Muscle of leg (tissue), 11 donors: Measurements from ENCODE around the gene C17orf67. TPM values are rescaled to one million over a fixed set of nuclear protein-coding genes. Genes with fewer than 3 reads are reported as not detected.

Source experiments
- DNase-seq: peaks from one replicate; pipeline ENCODE4 v3.0.0; 2013
- H3K27ac ChIP-seq: one replicate; pipeline ENCODE4 v1.5.1; 2013; ENCODE audit warnings: mild to moderate bottlenecking, low read length, control low read depth
- H3K27me3 ChIP-seq: one replicate; pipeline ENCODE4 v1.6.1; 2013; ENCODE audit warnings: low read length; ENCODE audit not compliant: control insufficient read depth, insufficient read depth
- H3K36me3 ChIP-seq: one replicate; pipeline ENCODE4 v1.6.1; 2013; ENCODE audit warnings: low read length; ENCODE audit not compliant: control insufficient read depth, insufficient read depth
- H3K4me1 ChIP-seq: one replicate; pipeline ENCODE4 v1.6.1; 2013; ENCODE audit warnings: low read length; ENCODE audit not compliant: control insufficient read depth, insufficient read depth
- H3K4me3 ChIP-seq: one replicate; pipeline ENCODE4 v1.5.1; 2013; ENCODE audit warnings: low read length, control low read depth
- H3K9me3 ChIP-seq: replicated peaks from 2 replicates; pipeline ENCODE4 v1.6.1; 2013; ENCODE audit warnings: low read depth, low read length; ENCODE audit not compliant: control insufficient read depth
- WGBS: methylation state at CpG from one replicate; pipeline ENCODE4 v1.1.5; 2013; ENCODE audit warnings: missing lambda C conversion rate; ENCODE audit not compliant: insufficient coverage; 5-methylcytosine and 5-hydroxymethylcytosine counted together
- polyA plus RNA-seq, 8 donors: library from polyadenylated mRNA; unstranded; fragments of 120-200 nt; gene quantifications; one replicate each; pipeline versions ENCODE4 v1.2.1 to v1.2.3, GENCODE V29; 2013; ENCODE audit warnings: inconsistent platforms in 1 of 8, low replicate concordance in 1 of 8; ENCODE audit not compliant: insufficient read length in 8 of 8, insufficient read depth in 1 of 8
- total RNA-seq: library from RNA; stranded (reverse); fragments of 120-200 nt; gene quantifications from one replicate; pipeline ENCODE4 v1.2.4, GENCODE V29; 2013

C17orf67 gene
- total and polyA plus RNA-seq, 9 donors, result 1.3 to 2.3 (median 1.9) TPM

DNA sequence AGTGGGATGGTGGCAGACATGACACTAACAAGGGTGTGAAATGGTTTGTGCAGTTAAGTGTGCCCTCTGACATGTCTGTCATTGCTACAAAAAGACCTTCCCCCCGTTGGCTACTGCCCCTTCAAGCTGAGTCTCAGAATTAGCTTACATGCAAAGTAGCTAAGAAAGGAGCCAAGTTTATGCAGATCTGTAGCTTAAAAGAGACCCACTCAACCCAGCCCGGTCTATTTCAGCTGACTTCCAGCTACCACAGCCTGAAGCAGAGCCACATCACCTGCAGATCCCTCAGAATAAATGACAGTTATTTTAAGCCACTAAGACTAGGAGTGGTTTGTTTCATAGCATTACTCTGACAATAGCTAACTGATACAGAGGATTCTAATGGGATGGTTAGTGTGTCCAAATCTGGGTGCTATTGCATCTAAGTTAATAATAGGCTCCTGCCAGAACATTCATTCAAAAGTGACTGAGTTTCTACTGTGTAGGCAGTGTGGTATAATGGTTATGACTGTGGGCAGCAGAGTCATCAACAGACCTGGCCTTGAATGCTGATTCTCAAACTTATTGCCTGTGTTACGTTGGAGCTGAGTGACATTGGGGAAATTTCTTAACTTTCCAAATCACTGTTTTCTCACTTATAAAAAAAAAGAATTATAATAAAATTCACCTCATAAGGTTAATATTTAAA, 11.7 kb downstream of the C17orf67 start:
- H3K27ac ChIP-seq, result no peak overlapping the region
- no peaks in the 10 kb centered on the region for H3K9me3 ChIP-seq
- no peaks in the 10 kb centered on the region for H3K36me3 ChIP-seq
- DNase-seq, result no peak
- no peaks in the 10 kb centered on the region for H3K4me1 ChIP-seq
- H3K4me3 ChIP-seq, result no peak overlapping the region
- H3K27me3 ChIP-seq, result no peaks in the 10 kb centered on the region
- 83% methylated on average over 1 of the region's 3 CpGs for WGBS

DNA sequence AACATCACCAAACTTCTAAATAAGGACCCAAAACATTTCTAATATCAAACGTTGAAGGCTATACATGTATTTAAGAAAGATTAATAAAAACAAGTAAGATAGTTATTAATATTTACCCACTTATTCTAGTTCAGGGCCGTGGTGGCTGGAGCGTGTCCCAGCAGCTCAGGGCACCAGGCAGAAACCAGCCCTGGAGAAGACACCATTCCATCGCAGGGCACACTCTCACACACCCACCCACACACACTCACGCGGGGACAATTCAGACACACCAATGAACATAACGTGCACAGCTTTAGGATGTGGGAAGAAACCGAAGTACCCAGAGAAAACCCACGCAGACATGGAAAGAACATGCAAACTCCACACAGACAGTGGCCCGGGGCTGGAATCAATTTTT, 13.5 kb downstream of the C17orf67 start:
- Histone ChIP-seq H3K27me3 (no peaks in the 10 kb centered on the region), H3K4me3 (no peak overlapping the region), H3K36me3 (no peaks in the 10 kb centered on the region), H3K27ac (no peak overlapping the region), H3K4me1 (no peaks in the 10 kb centered on the region), H3K9me3 (no peaks in the 10 kb centered on the region)
- DNase-seq, result no peak
- 60% methylated on average over 2 of the region's 10 CpGs for WGBS

DNA sequence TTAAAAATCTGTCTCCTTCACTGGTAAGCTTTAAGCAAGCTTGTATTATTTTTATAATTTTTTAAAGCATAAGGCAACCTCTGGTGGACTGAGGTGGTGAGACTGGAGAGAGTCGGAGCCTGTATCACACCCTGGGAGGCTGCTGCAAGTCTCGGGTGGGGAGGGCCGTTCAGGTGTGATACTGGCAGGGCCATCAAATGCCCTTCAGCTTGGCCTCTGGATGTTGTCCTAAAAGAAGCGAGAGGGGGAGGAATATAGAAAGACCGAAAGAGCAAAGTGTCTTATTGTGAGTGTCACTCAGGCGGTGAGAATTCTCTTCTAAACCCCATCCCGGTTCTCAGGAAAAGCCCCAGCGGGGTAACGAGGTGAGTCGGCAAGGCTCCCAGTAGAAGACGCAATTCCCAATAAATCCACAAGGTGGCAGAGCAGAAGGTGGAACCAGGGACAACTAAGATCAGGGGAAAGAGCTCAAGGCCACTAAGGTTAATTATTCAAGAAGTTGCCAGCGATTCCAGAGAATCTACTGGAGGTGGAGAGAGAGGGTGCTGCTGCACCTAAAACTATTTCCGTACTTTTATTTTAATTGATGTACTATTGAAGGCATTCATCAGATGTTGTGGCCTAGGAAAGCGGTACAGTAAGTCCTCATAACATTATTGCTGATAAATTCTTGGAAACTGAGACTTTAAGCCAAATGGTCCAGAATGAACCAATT, 14.1 kb downstream of the C17orf67 start:
- WGBS, result 17% methylated on average over 11 of the region's 14 CpGs
- Histone ChIP-seq H3K36me3 (no peaks in the 10 kb centered on the region), H3K27me3 (no peaks in the 10 kb centered on the region), H3K9me3 (no peaks in the 10 kb centered on the region), H3K27ac (no peak overlapping the region), H3K4me3 (no peak overlapping the region), H3K4me1 (no peaks in the 10 kb centered on the region)
- peak; percentile 66 for DNase-seq

DNA sequence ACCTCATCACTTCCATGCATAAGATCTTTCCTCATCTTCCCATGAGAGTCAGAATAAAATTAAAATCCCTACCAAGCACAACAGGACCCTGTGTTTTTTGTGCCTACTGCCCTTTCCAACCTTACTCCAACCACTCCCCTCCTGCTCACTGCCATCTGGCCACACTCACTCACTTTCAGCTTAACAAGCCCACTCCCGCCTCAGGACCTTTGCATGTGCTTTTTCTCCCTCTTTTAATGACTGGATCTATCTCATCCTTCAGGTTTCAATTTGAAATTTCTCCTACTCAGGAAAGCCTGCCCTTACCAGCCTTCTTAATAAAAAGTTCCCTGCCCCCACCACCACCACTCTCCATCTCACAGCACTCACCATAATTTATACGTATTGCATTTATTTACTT, 14.7 kb downstream of the C17orf67 start:
- H3K9me3 ChIP-seq, result no peaks in the 10 kb centered on the region
- no peak for DNase-seq
- H3K4me1 ChIP-seq, result peaks cover 4% of the 10 kb centered on the region
- no peaks in the 10 kb centered on the region for H3K27me3 ChIP-seq
- H3K27ac ChIP-seq, result no peak overlapping the region
- no peak overlapping the region for H3K4me3 ChIP-seq
- no peaks in the 10 kb centered on the region for H3K36me3 ChIP-seq
- 94% methylated on average over 1 of the region's 2 CpGs for WGBS

DNA sequence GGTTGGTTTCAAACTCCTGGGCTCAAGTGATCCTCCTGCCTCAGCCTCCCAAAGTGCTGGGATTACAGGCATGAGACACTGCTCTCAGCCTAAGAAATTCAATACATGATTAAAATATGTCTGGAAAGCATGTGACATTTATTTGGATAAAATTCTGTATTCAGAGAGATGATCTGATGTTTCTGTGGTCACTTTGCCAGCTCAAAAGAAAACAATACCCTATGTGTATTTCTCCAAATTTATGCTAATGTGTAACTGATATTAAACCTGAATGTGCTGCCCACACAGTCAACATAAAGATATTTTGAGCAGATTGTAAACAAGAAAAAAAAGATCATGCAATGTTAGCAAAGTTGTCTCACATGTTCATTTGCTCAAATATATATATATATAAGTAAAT, 16.7 kb downstream of the C17orf67 start:
- Histone ChIP-seq H3K27ac (no peak overlapping the region), H3K27me3 (no peaks in the 10 kb centered on the region), H3K4me3 (no peak overlapping the region), H3K9me3 (no peaks in the 10 kb centered on the region), H3K4me1 (peaks cover 18% of the 10 kb centered on the region), H3K36me3 (no peaks in the 10 kb centered on the region)
- DNase-seq, result no peak

DNA sequence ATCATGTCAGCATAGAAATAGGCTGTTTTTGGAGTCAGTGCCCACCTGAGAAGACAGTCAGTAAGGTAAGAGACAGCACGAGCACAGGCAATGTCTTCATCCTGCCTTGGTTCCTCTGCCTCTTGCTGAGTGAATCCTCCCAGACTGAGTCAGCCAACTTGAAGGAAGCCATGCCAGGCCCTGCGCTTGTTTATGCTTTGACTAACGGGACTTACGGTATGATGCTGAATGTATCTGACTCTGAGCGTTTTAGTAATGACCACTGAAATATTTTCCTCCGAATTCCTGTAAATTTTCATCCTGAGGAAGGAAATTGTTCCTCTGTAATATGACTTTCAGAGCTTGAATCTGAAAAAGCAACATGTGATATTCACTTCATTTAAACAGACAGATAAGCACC, 18.0 kb downstream of the C17orf67 start:
- Histone ChIP-seq H3K27me3 (no peaks in the 10 kb centered on the region), H3K4me1 (peaks cover 30% of the 10 kb centered on the region), H3K36me3 (no peaks in the 10 kb centered on the region), H3K9me3 (no peaks in the 10 kb centered on the region), H3K27ac (no peak overlapping the region), H3K4me3 (no peak overlapping the region)
- DNase-seq, result no peak
- WGBS, result 78% methylated on average over 1 of the region's 6 CpGs

DNA sequence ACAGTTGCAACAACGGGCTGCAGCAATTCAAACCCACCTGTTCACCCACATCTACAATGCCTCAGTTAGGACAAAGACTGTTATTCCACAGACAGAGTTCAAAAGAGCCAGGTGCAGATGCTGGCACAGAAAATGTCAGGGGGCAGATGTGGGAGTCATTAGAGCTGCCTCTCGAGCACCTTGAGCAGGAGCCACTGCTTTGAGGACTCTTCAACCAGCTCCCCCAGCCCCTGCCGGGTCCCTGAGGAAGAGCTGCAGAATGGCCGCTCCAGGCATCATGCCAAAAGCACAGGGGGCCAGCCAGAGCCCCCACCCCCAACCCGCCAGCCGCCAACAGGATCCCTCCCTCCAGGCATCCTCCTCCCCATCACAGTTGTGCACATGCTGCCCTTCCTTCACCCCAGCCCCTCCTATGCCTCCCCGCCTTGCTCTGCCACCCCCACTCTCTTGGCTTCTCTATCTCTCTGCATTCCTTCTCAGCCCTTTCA, 20.8 kb downstream of the C17orf67 start:
- peak; percentile 35 for DNase-seq
- Histone ChIP-seq H3K9me3 (no peaks in the 10 kb centered on the region), H3K27me3 (no peaks in the 10 kb centered on the region), H3K36me3 (no peaks in the 10 kb centered on the region), H3K4me1 (peaks cover 49% of the 10 kb centered on the region), H3K27ac (peak overlapping the region; percentile 35), H3K4me3 (no peak overlapping the region)
- WGBS, result 17% methylated on average over 6 of the region's 7 CpGs

DNA sequence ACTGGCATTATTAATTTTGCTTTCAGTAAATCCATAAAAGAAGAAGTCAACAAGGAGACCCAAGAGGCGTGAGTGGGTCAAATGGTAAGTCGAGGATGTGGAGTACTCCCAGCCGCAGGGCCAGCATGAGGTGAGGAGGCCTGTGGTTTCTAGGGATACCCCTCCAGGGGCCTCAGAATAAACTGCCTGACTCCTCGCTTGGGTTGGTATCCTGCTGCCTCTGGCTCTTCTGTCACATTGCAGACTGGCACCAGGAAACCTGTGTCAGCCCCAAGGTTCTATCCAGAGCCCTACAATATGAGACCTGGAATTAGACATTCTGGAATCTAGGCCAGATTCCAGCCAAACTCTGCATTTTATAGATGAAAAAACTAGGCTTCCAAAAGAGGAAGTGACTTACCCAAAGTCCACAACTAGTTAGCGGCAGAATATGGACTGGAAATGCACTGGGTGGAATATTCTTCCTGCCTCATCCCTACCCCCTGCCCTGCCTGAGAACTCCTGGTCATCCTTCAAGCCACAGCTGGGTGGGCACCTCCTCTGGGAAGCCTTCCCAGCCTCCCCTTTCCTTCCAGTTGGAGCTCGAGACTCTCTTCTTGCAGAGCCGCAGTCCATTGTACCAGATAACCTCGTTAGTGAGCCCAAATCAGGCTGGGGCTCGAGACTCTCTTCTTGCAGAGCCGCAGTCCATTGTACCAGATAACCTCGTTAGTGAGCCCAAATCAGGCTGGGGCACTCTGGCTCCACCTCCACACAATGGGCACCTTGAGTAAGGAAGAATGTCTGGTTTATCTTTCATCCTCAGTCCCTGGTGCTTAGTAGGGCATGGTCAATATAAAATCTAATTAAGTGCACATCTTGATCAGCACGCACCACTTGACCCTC, 22.6 kb downstream of the C17orf67 start:
- DNase-seq, result no peak
- Histone ChIP-seq H3K9me3 (no peaks in the 10 kb centered on the region), H3K27me3 (no peaks in the 10 kb centered on the region), H3K36me3 (no peaks in the 10 kb centered on the region), H3K4me1 (peaks cover 55% of the 10 kb centered on the region), H3K4me3 (no peak overlapping the region), H3K27ac (peak overlapping the region; percentile 35)
- 76% methylated on average over 9 of the region's 12 CpGs for WGBS

DNA sequence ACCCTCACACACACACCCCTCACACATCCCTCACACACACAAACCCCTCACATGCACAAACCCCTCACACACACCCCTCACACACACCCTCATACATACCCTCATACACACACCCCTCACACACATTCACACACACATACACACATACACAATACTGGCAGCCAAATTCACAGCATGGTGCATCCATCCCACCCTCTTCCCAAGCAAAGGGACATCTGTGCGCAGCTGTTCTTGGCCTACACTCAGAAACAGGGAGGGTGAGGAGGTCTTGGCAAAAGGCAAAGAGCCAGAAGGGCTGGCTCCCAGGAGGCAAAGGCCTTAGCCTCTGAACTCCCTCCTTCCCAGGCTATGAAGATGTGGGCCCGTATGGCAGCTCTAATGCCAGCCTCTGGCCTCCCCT, 23.4 kb downstream of the C17orf67 start:
- WGBS, result 43% methylated on average over 1 of the region's 2 CpGs
- no peaks in the 10 kb centered on the region for H3K9me3 ChIP-seq
- peak; percentile 75 for DNase-seq

DNA sequence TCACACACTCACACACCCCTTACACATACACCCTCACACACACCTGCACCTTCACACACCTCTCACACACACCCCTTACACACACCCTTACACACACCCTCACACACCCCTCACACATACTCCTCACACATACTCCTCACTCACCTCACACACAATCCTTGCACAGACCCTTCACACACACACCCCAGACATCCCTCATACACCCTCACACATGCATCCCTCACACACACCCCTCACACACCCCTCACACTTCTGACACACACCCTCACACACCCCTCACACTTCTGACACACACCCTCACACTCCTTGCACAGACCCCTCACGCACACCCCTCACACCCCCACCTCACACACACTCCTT, 23.9 kb downstream of the C17orf67 start:
- H3K36me3 ChIP-seq, result no peaks in the 10 kb centered on the region
- no peak overlapping the region for H3K27ac ChIP-seq
- no peaks in the 10 kb centered on the region for H3K9me3 ChIP-seq
- no peak for DNase-seq
- no peak overlapping the region for H3K4me3 ChIP-seq
- no peaks in the 10 kb centered on the region for H3K27me3 ChIP-seq
- WGBS, result 85% methylated on average over 1 of the region's 1 CpG
- H3K4me1 ChIP-seq, result peaks cover 55% of the 10 kb centered on the region

More for the DNA sequence above, 23.4 kb downstream of the C17orf67 start:
- Histone ChIP-seq H3K4me3 (no peak overlapping the region), H3K36me3 (no peaks in the 10 kb centered on the region), H3K27me3 (no peaks in the 10 kb centered on the region), H3K27ac (peak overlapping the region; percentile 35), H3K4me1 (peaks cover 55% of the 10 kb centered on the region)
